NCI-H226 (cell line): ENCODE measurements around the gene MPHOSPH6.
"Not testable (repeated sequence)": the region's sequence is repeated elsewhere in the genome, so short reads cannot be mapped to it uniquely, and the experiment has no call there.

Source experiments
- DNase-seq: peaks from one replicate; pipeline ENCODE4 v3.0.0-alpha.2; 2015

Gene MPHOSPH6

GRCh38 chr16:82169861-82170845 is at the start of gene MPHOSPH6:
TSS of gene MPHOSPH6 (minus strand) at chr16:82170224. CDS start at chr16:82170175, 49 bp downstream.
- DNase-seq = peak; percentile 84

DNA sequence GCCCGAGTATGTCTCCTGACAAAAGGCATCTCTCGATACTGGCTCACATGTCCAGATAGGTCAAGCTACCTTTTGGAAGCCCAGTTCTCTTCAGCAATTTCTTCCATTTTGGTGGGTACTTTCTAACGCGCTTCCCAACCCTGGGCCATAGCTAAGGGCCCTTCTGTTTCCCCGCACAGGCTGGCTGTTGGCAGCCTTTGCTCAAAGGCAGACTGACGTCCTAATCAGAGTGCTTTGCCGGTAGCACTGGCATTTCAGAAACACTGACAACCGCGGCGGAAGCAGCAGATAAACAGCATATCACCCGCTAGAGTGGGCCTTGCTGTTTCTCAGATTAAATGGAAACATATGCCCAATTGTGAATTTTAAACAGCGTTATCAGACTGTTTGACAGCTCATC is 49.3 kb upstream of the MPHOSPH6 start:
- DNase-seq = no peak

DNA sequence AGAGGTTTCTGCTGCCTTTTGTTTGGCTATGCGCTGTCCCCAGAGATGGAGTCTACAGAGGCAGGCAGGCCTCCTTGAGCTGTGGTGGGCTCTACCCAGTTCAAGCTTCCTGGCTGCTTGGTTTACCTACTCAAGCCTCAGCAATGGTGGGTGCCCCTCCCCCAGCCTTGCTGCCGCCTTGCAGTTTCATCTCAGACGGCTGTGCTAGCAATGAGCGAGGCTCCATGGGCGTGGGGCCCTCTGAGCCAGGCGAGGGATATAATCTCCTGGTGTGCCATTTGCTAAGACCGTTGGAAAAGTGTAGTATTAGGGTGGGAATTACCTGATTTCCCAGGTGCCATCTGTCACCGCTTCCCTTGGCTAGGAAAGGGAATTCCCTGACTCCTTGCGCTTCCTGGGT is 39.3 kb upstream of the MPHOSPH6 start:
- not testable (repeated sequence) for DNase-seq

- DNase-seq = no peak
These were observed 33.2 kb upstream of the MPHOSPH6 start for GRCh38 chr16:82203198-82203597.

DNA sequence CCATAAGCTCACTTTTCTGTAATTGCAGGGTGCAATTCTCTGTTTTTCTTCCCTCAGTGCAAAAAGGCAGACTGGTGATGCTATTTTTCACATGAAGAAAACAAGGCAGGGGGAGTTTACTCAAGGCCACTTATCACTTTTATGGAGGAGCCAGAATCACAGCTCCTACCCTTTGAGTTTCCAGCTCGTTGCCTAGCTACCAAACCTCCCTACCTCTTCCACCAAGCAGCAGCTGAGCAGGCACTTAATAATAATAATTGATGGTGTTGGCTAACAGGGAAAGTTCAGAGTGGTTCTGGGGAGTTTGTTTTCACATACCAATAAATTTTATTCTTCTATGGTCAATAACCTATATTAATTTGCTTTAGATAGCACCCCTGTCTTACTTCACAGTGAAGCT is 31.9 kb upstream of the MPHOSPH6 start:
- no peak for DNase-seq

GRCh38 chr16:82201351-82201750 is 31.3 kb upstream of the MPHOSPH6 start:
- DNase-seq = no peak

GRCh38 chr16:82199209-82199608 is 29.2 kb upstream of the MPHOSPH6 start:
- no peak for DNase-seq

GRCh38 chr16:82197540-82198240 is 27.7 kb upstream of the MPHOSPH6 start:
- peak; percentile 31 for DNase-seq

GRCh38 chr16:82195917-82196494 is 26.0 kb upstream of the MPHOSPH6 start:
- no peak for DNase-seq

- no peak for DNase-seq
These were observed 24.1 kb upstream of the MPHOSPH6 start for GRCh38 chr16:82194086-82194485.

DNA sequence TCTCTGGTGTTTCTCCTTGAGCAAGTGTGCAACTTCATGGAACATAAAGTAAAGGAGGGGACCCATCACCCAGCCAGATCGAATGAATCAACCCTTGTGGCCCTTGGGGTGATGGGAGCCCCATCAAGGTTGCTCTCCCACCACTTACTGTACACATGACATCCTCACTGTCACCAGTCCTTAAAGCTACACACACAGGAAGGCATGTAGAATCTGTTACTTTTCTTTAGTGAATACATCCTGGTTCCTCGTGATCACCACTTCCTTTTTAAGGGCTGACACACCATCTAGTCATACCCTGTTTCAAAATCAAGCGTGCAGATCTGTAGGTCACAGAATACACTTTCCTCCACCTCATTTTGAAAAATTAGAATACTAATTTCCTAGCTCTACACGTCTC is 22.6 kb upstream of the MPHOSPH6 start:
- peak; percentile 36 for DNase-seq

- no peak for DNase-seq
These were observed 20.4 kb upstream of the MPHOSPH6 start for GRCh38 chr16:82190386-82190785.

GRCh38 chr16:82187829-82188228 is 17.8 kb upstream of the MPHOSPH6 start:
- no peak for DNase-seq

DNA sequence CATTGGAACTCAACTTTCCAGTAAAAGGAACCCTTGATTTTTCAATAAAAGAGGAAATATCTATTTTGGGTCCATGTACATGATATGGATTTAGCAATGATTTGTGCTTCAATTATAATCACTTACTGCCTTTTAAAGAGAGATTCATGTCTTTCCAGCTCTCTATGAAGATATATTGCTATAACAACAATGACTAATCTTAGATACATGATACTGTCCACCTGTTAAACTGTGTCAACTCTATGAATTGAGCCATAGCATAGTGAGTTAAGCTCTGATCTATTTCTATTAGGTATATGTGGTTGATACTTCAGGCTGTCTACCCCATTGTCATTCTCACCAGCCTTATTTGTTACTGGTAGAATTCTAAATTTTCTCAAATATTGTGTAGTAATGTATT is 15.0 kb upstream of the MPHOSPH6 start:
- DNase-seq = no peak

- DNase-seq = no peak
These were observed 14.2 kb upstream of the MPHOSPH6 start for GRCh38 chr16:82184213-82184612.

DNA sequence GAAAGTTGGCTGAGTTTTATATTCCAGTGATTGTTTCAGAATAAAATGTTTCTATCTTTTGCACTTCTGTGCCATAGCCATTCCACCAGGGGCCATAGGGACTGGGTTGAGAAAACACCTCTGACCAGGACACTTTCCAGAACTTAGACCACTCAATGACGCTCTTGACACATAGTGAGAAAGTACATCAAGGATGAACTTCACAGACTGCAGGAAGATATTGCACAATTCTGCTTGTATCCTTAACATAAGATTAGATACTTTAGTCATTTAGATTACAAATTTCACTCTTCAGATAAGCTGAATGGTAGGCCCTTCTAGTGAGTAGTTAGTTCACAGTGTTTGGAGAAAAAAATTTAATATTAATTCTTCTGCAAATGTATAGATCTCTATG is 13.0 kb upstream of the MPHOSPH6 start:
- peak; percentile 4 for DNase-seq

GRCh38 chr16:82182266-82183003 is 12.4 kb upstream of the MPHOSPH6 start:
- no peak for DNase-seq

GRCh38 chr16:82181461-82182185 is 11.6 kb upstream of the MPHOSPH6 start:
- no peak for DNase-seq

DNA sequence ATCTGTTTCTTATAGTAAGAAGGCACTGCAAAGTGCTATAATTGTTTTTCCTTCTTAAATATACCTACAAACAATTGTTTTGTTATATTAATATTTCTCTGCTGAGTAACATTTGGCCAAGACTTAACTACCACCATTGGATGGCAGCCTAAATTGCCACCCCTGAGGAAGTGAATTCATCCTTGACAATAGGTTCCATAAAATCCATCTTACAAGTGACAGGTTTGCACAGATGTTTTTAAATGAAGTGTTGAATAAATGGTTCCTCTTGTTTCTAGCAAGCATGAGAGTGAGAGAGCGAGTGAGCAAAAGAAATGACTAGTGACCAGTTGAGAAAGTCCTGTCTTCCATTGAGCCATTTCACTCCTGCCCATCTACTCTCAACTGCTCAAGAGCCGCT is 8.3 kb upstream of the MPHOSPH6 start:
- DNase-seq = no peak

GRCh38 chr16:82177555-82177954 is 7.5 kb upstream of the MPHOSPH6 start:
- DNase-seq = no peak

GRCh38 chr16:82176204-82176603 is 6.2 kb upstream of the MPHOSPH6 start:
- no peak for DNase-seq

GRCh38 chr16:82175627-82176026 is 5.6 kb upstream of the MPHOSPH6 start:
- no peak for DNase-seq
